ENCODE data around the gene CCDC136.

The CCDC136 gene

DNA sequence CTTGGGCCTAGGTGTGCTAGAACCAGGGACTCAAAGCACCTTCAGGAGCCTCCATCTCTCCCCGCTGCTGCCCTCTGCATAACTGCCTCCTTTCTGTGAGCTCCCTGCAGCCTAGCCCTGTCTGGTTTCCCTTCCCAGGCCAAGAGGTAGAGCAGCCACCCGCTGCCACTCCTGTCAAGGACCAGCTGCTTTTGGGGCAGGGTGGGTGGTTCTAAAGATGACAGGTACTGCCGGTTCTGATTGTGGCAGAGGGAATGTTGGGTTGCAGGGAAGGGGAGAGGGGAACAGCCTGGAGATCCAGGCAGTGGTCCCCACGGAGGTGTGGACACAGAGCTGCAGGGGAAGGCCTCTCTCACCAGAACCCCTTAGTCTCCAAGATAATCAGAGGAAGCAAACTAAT is 34.7 kb downstream of the CCDC136 start:
- DNase-seq (ENCODE audit: low read depth): no peak
- no peak overlapping the region for H3K4me3 ChIP-seq (ENCODE audit: low read depth, low read length)
- TF ChIP-seq, protein P1, sequence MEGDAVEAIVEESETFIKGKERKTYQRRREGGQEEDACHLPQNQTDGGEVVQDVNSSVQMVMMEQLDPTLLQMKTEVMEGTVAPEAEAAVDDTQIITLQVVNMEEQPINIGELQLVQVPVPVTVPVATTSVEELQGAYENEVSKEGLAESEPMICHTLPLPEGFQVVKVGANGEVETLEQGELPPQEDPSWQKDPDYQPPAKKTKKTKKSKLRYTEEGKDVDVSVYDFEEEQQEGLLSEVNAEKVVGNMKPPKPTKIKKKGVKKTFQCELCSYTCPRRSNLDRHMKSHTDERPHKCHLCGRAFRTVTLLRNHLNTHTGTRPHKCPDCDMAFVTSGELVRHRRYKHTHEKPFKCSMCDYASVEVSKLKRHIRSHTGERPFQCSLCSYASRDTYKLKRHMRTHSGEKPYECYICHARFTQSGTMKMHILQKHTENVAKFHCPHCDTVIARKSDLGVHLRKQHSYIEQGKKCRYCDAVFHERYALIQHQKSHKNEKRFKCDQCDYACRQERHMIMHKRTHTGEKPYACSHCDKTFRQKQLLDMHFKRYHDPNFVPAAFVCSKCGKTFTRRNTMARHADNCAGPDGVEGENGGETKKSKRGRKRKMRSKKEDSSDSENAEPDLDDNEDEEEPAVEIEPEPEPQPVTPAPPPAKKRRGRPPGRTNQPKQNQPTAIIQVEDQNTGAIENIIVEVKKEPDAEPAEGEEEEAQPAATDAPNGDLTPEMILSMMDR (IDR thresholded peaks at IDR 0.05; ENCODE audit: low read depth, low read length, missing control alignments): no peak

DNA sequence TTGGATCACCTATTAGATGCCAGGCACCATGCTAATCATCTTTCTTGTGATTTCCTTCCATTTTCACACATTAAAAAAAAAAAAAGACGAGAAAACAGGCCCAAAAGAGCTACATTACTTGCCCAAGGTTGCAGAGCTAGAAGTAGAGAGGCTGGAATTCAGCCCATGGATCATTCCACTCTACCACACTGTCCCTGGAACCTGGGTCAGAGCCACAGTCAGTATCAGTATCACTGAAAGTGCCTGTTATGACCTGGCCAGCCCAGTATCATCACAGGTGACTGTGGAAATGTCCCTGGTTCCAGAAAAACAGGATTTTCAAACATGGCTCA is 35.1 kb downstream of the CCDC136 start:
- DNase-seq (ENCODE audit: low read depth): no peak
- TF ChIP-seq, protein P1 (IDR thresholded peaks at IDR 0.05; ENCODE audit: low read depth, low read length, missing control alignments): no peak
- no peak overlapping the region for H3K4me3 ChIP-seq (ENCODE audit: low read depth, low read length)

DNA sequence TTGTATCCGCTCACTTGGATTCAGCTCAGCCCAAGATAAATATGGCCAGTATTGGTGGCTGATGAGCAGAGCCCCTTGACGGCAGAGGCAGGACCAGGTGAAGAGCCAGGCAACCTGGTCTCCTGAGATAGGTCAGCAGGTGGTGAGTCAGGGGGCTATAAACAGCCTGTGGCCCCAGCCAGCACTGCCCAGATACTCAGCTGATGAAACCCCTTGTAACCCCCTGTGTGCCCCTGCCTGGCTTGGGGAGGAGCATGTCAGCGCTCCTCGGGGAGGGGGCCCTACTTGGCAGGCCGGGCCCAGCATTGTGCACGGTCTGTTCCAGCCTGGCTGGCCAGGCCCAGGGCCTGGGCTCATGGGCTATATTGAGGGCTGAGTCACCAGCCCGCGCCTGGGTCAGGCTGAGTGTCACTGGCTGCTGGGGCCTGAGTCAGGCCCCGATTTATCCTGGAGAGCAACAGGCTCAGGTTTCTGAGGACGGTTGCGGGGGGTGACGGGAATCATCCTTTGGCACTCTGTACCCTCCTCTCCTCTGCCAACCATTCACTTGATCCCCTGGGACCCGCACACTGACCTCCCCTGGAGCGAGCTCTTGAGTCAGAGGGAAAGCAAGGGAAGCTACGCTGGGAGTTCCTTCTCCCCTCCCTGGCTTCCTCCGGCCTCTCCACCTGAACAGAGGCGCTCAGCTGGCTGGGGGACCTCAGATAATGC is 35.6 kb downstream of the CCDC136 start:
- DNase-seq (ENCODE audit: low read depth): no peak
- no peak overlapping the region for H3K4me3 ChIP-seq (ENCODE audit: low read depth, low read length)
- TF ChIP-seq, protein P1 (IDR thresholded peaks at IDR 0.05; ENCODE audit: low read depth, low read length, missing control alignments): no peak

DNA sequence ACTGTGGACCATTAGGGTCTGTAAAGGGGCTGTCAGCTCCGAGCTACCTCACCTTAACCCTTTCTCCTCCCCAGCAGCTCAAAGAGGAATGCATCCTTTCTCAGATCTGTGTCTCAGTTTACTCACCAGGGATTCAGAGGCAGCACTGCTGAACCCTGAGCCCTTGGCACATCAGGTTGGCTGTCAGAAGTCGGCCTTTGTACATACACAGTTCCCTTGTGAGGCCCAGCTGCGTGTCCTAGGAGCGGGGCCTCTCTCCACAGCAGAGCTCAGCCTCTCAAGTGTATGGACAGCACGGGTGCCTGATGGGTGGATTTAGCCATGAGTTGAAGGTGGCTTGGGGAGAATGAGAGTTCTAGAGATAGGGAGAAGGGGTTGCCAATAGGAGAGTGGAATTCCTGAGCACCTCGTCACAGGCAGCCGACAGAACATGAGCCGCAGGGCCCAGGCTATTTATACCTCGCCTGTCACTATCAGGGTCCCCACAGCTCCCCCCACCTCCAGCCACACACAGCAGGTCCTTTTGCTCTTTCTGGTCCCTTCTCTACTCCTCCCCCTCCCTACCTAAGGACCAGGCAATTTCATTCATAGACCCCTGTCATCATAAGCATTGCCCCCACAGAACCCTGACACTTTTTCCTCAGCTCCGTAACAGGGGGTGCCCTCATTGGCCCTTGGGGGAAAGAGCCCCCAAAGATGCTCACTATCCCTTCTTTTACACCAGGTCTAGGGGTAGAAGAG is 36.4 kb downstream of the CCDC136 start:
- TF ChIP-seq, protein P1 (IDR thresholded peaks at IDR 0.05; ENCODE audit: low read depth, low read length, missing control alignments): no peak
- DNase-seq (ENCODE audit: low read depth): no peak

DNA sequence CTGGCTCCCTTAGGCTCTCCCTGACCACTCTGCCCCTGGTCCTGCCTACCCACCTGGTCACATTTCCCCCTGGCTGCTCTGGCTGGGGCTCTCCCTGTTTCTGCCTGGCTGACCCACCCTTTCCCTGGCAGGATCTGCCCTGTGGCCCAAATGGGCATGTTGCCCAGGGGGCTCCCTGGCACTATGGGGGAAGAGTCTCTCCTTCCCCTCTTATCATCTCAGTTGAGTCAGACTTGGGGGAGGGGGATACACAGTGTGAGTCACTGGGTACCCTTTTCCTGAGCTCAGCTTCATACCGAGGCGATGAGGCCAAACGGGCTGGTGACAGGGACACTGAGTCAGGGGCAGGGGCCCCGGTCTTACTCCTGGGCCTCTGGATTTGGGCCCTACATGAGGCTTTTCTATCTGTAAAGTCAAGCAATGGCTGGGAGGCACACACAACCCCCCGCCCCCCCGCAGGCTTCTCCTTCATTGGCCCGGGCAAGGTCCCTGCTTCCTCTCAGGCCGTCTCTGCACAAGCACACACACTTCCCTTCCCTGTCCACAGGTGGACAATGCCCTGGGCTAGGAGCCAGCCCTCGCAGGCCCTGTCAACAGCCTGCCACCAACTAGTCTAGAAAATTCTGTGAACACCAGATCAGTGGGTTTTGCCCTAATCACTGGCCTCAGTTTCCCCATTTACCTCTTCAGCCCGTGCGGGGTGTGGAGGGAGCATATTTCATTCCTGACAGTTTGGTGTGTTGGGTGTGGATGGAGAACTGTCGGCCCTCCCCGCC is 37.8 kb downstream of the CCDC136 start:
- TF ChIP-seq, protein P1 (IDR thresholded peaks at IDR 0.05; ENCODE audit: low read depth, low read length, missing control alignments): no peak
- H3K4me3 ChIP-seq (ENCODE audit: low read depth, low read length): no peak overlapping the region
- DNase-seq (ENCODE audit: low read depth): no peak

More for the DNA sequence above, 36.4 kb downstream of the CCDC136 start:
- H3K4me3 ChIP-seq (ENCODE audit: low read depth, low read length): no peak overlapping the region

DNA sequence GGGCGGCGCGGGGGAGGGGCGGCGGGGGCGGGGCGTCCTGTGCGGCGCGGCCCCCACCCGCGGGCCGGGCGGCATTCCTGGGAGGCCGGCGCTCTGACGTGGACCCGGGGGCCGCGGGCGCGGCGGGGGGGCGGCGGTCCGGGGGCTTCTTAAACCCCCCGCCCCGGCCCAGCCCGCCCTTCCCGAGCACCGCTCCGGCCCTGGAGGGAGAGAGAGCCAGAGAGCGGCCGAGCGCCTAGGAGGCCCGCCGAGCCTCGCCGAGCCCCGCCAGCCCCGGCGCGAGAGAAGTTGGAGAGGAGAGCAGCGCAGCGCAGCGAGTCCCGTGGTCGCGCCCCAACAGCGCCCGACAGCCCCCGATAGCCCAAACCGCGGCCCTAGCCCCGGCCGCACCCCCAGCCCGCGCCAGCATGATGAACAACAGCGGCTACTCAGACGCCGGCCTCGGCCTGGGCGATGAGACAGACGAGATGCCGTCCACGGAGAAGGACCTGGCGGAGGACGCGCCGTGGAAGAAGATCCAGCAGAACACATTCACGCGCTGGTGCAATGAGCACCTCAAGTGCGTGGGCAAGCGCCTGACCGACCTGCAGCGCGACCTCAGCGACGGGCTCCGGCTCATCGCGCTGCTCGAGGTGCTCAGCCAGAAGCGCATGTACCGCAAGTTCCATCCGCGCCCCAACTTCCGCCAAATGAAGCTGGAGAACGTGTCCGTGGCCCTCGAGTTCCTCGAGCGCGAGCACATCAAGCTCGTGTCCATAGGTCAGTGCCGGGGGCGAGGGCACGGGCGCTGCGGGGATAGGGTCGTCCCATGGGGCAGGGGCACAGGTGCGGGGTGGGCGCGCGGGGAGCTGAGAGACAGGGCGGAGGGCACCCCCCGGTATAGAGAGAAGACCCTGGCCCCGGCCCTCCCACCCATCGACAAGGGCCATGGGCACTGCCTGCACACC is 38.7 kb downstream of the CCDC136 start, which contains the start of gene FLNC:
FLNC (plus strand) TSS at position 176 of the 947 bp plus-strand sequence; CDS start at position 408, 232 bp downstream.
- DNase-seq (ENCODE audit: low read depth): no peak
- TF ChIP-seq, protein P1 (IDR thresholded peaks at IDR 0.05; ENCODE audit: low read depth, low read length, missing control alignments): no peak
- H3K4me3 ChIP-seq (ENCODE audit: low read depth, low read length): no peak within 1 kb of the TSS

Data from GM12864 (cell line).